Testis (tissue), 2 donors: Measurements from ENCODE around the gene PCDHA3.

ENCODE experiments used
- CTCF ChIP-seq, 3 experiments: fragments of 450-650 bp in 2 of 3; fragments of 200-600 bp in 1 of 3; sonication (generic) in 1 of 3; IDR thresholded peaks; one replicate each; pipeline ENCODE4 v1.5.1; 2016 to 2019; ENCODE audit warnings: antibody characterized with exemption in 3 of 3, mild to moderate bottlenecking in 2 of 3, moderate library complexity in 1 of 3
- POLR2A ChIP-seq: fragments of 450-650 bp; IDR thresholded peaks from one replicate; pipeline ENCODE4 v1.6.1; 2017; ENCODE audit warnings: antibody characterized with exemption, mild to moderate bottlenecking, moderate library complexity

GRCh38 chr5:140833993-140834392, 33.1 kb downstream of the PCDHA3 start, which contains the start of gene PCDHA7:
- TF ChIP-seq POLR2A, result no peak
- TF ChIP-seq CTCF (IDR thresholded peaks at IDR 0.05), result peak in 1 of 3 experiments; percentile 5
